MM.1S (cell line): ENCODE data around the gene OLFM2.
A peak's percentile ranks its signal among the peaks of the same experiment; 100 is the strongest.

Experiments used
- DNase-seq: peaks from one replicate; pipeline ENCODE4 v3.0.0-alpha.2; 2015
- H2AFZ ChIP-seq: fragments of 300-600 bp; sonication (generic); 2 replicates; pipeline ENCODE4 v1.6.0; 2016; ENCODE audit warnings: antibody characterized with exemption, low read length
- H3F3A ChIP-seq: fragments of 300-600 bp; sonication (generic); 2 replicates; pipeline ENCODE4 v1.6.1; 2016; ENCODE audit warnings: mild to moderate bottlenecking, antibody characterized with exemption, low read length, moderate library complexity, mixed read lengths; ENCODE audit not compliant: insufficient read depth
- H3K27ac ChIP-seq: fragments of 300-600 bp; sonication (generic); 2 replicates; pipeline ENCODE4 v1.5.1; 2016; ENCODE audit warnings: mild to moderate bottlenecking, low read length
- H3K27me3 ChIP-seq: fragments of 300-600 bp; sonication (generic); replicated peaks from 2 replicates; pipeline ENCODE4 v1.6.0; 2016; ENCODE audit warnings: low read length; ENCODE audit not compliant: insufficient read depth
- H3K36me3 ChIP-seq: fragments of 300-600 bp; sonication (generic); replicated peaks from 2 replicates; pipeline ENCODE4 v1.6.1; 2016; ENCODE audit warnings: mild to moderate bottlenecking, low read length, mixed read lengths; ENCODE audit not compliant: insufficient read depth
- H3K4me1 ChIP-seq: fragments of 300-600 bp; sonication (generic); 2 replicates; pipeline ENCODE4 v1.6.1; 2016; ENCODE audit warnings: low read length, mixed read lengths
- H3K4me2 ChIP-seq: fragments of 300-600 bp; sonication (generic); 2 replicates; pipeline ENCODE4 v1.6.0; 2016; ENCODE audit warnings: low read depth, low read length
- H3K4me3 ChIP-seq: fragments of 300-600 bp; sonication (generic); 2 replicates; pipeline ENCODE4 v1.5.1; 2016; ENCODE audit warnings: low read length, mixed read lengths
- H3K79me2 ChIP-seq: fragments of 300-600 bp; sonication (generic); 2 replicates; pipeline ENCODE4 v1.6.1; 2016; ENCODE audit warnings: mixed run types, low read length, mixed read lengths
- H3K9ac ChIP-seq: fragments of 300-600 bp; sonication (generic); 2 replicates; pipeline ENCODE4 v1.6.1; 2016; ENCODE audit warnings: low read length, mixed read lengths
- H3K9me2 ChIP-seq: fragments of 300-600 bp; sonication (generic); replicated peaks from 2 replicates; pipeline ENCODE4 v1.6.1; 2016; ENCODE audit warnings: mild to moderate bottlenecking, low read length, mixed read lengths; ENCODE audit not compliant: insufficient read depth
- H3K9me3 ChIP-seq: fragments of 300-600 bp; sonication (generic); replicated peaks from 2 replicates; pipeline ENCODE4 v1.6.1; 2016; ENCODE audit warnings: mild to moderate bottlenecking, low read length, mixed read lengths; ENCODE audit not compliant: insufficient read depth
- H4K20me1 ChIP-seq: fragments of 300-600 bp; sonication (generic); 2 replicates; pipeline ENCODE4 v1.6.1; 2016; ENCODE audit warnings: mild to moderate bottlenecking, low read length, moderate library complexity, mixed read lengths; ENCODE audit not compliant: insufficient read depth
- CTCF ChIP-seq: fragments of 300-600 bp; sonication (generic); IDR thresholded peaks from 2 replicates; pipeline ENCODE4 v1.5.1; 2016; ENCODE audit warnings: antibody characterized with exemption, low read length, mixed read lengths
- EZH2 ChIP-seq: fragments of 300-600 bp; sonication (generic); optimal IDR thresholded peaks from 2 replicates; pipeline ENCODE3; 2017; ENCODE audit warnings: low read depth, mild to moderate bottlenecking, antibody characterized with exemption, low read length, mixed read lengths
- EZH2phosphoT487 ChIP-seq: fragments of 300-600 bp; sonication (generic); IDR thresholded peaks from 2 replicates; pipeline ENCODE4 v1.6.1; 2018; ENCODE audit warnings: antibody characterized with exemption, low read length

The OLFM2 gene

GRCh38 chr19:9834307-9834725 lies 102.0 kb downstream of the OLFM2 start:
- no peaks in the 10 kb centered on the region for H3K9me2 ChIP-seq
- H3K4me1 ChIP-seq = peaks cover 10% of the 10 kb centered on the region; the same call in 1 of the 2 replicates
- H3F3A ChIP-seq = peaks cover 5% of the 10 kb centered on the region; the same call in 1 of the 2 replicates
- H3K4me3 ChIP-seq = peak overlapping the region; percentile 84
- no peak for DNase-seq
- H3K27me3 ChIP-seq = no peaks in the 10 kb centered on the region
- peaks cover 51% of the 10 kb centered on the region for H3K79me2 ChIP-seq
- no peaks in the 10 kb centered on the region for H3K9me3 ChIP-seq
- TF ChIP-seq EZH2 (no peak), CTCF (no peak), EZH2phosphoT487 (no peak)
- H3K9ac ChIP-seq = no peak overlapping the region
- peak overlapping the region; percentile 85; the same call in 1 of the 2 replicates for H2AFZ ChIP-seq
- H3K27ac ChIP-seq = no peak overlapping the region
- H3K36me3 ChIP-seq = no peaks in the 10 kb centered on the region
- H4K20me1 ChIP-seq = no peaks in the 10 kb centered on the region
- no peak overlapping the region for H3K4me2 ChIP-seq

- H3K4me1 ChIP-seq = peaks cover 21% of the 10 kb centered on the region
- peak overlapping the region; percentile 98 for H3K4me3 ChIP-seq
- H3K79me2 ChIP-seq = peaks cover 59% of the 10 kb centered on the region
- no peak for TF ChIP-seq EZH2phosphoT487
- TF ChIP-seq CTCF = no peak
- TF ChIP-seq EZH2 = no peak
- peak overlapping the region; percentile 90 for H3K9ac ChIP-seq
- H3K36me3 ChIP-seq = no peaks in the 10 kb centered on the region
- H3K9me2 ChIP-seq = no peaks in the 10 kb centered on the region
- H3K27ac ChIP-seq = no peak overlapping the region
- DNase-seq = no peak
- no peaks in the 10 kb centered on the region for H3K9me3 ChIP-seq
- peak overlapping the region; percentile 100 for H3K4me2 ChIP-seq
- peaks cover 29% of the 10 kb centered on the region for H3F3A ChIP-seq
- H4K20me1 ChIP-seq = no peaks in the 10 kb centered on the region
- no peak overlapping the region for H2AFZ ChIP-seq
- no peaks in the 10 kb centered on the region for H3K27me3 ChIP-seq
Measured at GRCh38 chr19:9828551-9829063, 107.7 kb downstream of the OLFM2 start.

GRCh38 chr19:9827289-9828238 lies 108.8 kb downstream of the OLFM2 start, which contains the start of gene UBL5:
Gene UBL5, plus strand, starts transcription at chr19:9827918. Its CDS starts 420 bp downstream, at chr19:9828338.
- no peaks in the 10 kb centered on the region for H4K20me1 ChIP-seq
- H3K27ac ChIP-seq = peak within 1 kb of the TSS; percentile 92
- H3K27me3 ChIP-seq = no peaks in the 10 kb centered on the region
- no peaks in the 10 kb centered on the region for H3K9me3 ChIP-seq
- peaks cover 59% of the 10 kb centered on the region for H3K79me2 ChIP-seq
- H3F3A ChIP-seq = peaks cover 34% of the 10 kb centered on the region
- peak; percentile 98 for DNase-seq
- no peak for TF ChIP-seq CTCF
- no peak for TF ChIP-seq EZH2
- TF ChIP-seq EZH2phosphoT487 = no peak
- H2AFZ ChIP-seq = peak within 1 kb of the TSS; percentile 76
- no peaks in the 10 kb centered on the region for H3K9me2 ChIP-seq
- peaks cover 30% of the 10 kb centered on the region for H3K4me1 ChIP-seq
- H3K4me2 ChIP-seq = peak within 1 kb of the TSS; percentile 100
- peak within 1 kb of the TSS; percentile 90 for H3K9ac ChIP-seq
- H3K36me3 ChIP-seq = no peaks in the 10 kb centered on the region
- H3K4me3 ChIP-seq = peak within 1 kb of the TSS; percentile 98
